NCI-H460 (cell line): ENCODE data around the gene CTSL. TPM values are rescaled to one million over a fixed set of nuclear protein-coding genes. Genes with fewer than 3 reads are reported as not detected.

Source experiments
- DNase-seq: peaks from one replicate; pipeline ENCODE4 v3.0.0-alpha.2; 2016; ENCODE audit warnings: low read depth; ENCODE audit errors: extremely low read depth
- total RNA-seq: library from RNA; depleted of rRNA; stranded (reverse); fragments of >200 nt; shearing (Covaris generic); gene quantifications from 2 replicates; pipeline ENCODE4 v1.2.3, GENCODE V29; 2014

The CTSL gene
- total RNA-seq, 1 experiment from 2014 or later: 2,122 TPM

DNA sequence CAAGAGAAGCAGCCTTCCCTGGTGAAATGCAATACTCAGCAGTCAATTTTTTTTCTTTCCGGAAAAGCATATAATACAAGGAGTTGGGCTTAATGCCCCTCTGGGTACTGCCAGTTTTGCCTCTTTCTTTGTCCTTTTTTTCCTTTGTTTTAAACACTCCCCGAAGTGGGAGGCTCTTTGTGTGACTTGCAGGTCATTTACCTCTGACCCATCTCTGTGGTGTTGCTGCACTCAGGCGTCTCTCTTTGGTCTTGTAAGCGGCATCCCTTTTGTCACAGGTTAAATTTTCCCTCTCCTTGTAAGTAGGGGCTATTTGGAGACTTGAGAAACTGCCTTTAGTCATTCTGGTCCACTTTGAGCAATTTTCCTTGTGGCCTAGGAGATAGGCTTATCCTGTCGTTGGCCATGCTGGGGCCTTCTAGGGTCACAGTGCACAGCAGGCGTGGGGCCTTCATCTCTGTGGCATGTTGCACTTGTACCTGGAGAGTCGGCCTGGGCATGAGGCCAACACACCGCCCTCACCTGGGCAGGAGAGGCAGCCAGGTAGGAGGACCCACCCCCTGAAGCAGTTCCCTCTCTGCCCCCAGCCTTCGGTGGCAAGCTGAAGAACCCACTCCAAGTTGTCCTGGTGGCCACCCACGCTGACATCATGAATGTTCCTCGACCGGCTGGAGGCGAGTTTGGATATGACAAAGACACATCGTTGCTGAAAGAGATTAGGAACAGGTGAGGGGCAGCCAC is 27.7 kb upstream of the CTSL start:
- no peak for DNase-seq

- no peak for DNase-seq
Measured at GRCh38 chr9:87699835-87700234, 26.1 kb upstream of the CTSL start.

- DNase-seq: no peak
Measured at GRCh38 chr9:87701491-87701890, 24.4 kb upstream of the CTSL start.

DNA sequence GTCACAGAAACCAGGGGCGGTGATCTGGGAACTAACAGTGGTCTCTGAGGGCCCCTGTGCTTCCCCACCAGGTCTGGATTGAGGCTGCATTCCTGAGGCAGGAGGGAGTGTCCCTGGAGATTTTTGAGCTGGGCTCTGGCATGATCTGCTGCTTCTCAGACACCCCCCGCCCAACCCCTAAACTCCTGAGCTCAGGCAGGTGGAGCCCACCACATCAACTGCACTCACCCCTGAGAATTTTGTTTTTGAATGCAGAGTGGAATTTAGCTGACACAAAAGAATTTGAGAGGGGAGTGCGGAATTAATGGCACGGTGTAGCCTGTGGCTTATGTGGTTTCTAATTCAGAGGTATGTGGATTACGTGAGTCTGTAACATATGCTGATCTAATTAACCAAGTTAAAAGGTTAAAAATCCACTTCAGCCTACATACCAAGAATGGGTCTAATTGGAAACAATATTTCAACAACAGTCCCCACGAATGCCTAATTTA is 23.9 kb upstream of the CTSL start:
- no peak for DNase-seq

- DNase-seq: no peak
Measured at GRCh38 chr9:87702921-87703320, 23.0 kb upstream of the CTSL start.

GRCh38 chr9:87703636-87704276 is 22.2 kb upstream of the CTSL start:
- no peak for DNase-seq

GRCh38 chr9:87704342-87704741 is 21.6 kb upstream of the CTSL start:
- DNase-seq: no peak

- DNase-seq: no peak
Measured at GRCh38 chr9:87706066-87706739, 19.7 kb upstream of the CTSL start.

GRCh38 chr9:87707805-87708506 is 18.0 kb upstream of the CTSL start:
- DNase-seq: no peak

DNA sequence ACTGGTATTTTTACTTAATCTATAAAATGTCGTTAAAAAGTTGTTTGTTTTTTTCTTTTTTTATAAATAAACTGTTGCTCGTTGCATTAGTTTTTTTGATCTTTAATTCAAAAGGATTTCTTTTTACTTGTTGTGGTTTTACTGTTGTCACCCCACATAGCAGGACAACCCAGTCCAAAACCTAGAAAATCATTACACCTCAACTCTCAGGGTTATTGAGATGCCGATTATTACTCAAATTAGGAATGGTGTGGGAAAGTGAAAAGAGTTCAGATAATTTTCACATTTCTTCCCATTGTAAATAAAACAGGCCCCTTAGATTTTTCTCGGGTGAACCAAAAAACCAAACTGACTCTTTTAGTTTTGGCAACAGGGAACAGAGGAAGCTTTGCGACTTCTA is 17.4 kb upstream of the CTSL start:
- DNase-seq: no peak

GRCh38 chr9:87708986-87709728 is 16.8 kb upstream of the CTSL start:
- no peak for DNase-seq

- DNase-seq: no peak
Measured at GRCh38 chr9:87710443-87710842, 15.5 kb upstream of the CTSL start.

GRCh38 chr9:87711857-87712800 is 13.8 kb upstream of the CTSL start:
- DNase-seq: peak; percentile 73

- DNase-seq: no peak
Measured at GRCh38 chr9:87712801-87713277, 13.1 kb upstream of the CTSL start.

GRCh38 chr9:87713278-87713987 is 12.5 kb upstream of the CTSL start:
- DNase-seq: peak; percentile 100

DNA sequence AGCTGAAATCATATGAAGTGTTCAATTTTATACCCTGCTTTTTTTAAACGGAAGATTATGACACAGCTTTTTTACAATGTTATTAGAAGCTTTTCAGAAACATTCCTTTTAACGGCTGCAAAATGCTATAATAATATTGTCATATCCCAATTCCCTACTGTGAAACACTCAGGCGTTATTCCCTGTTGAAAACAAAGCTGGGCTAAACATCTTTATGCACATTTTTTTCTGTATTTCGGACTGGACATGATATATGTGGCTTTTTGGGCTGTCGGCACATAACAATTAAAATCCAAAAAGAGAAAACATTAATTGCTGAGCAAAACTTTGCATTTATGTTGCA is 12.0 kb upstream of the CTSL start:
- DNase-seq: no peak

GRCh38 chr9:87714819-87715218 is 11.1 kb upstream of the CTSL start:
- DNase-seq: peak; percentile 80

DNA sequence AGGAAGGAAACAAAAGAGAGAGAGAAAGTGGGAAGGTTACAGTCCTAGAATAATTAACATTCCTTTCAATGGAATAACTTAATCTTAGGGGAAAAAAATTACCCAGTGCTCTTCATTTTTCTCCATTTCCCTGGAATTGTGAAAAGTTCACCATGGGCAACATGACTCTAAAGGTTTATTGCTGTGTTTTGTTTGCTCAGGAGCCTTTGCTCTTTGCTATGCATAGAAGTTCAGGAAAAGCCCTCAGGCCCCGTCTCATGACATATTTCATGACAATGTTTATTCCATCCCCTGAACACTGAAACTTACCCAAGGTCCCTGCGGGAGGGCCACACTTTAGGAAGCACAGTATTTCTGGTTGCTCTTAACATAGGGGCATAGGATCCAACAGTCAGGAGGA is 9.8 kb upstream of the CTSL start:
- DNase-seq: no peak

DNA sequence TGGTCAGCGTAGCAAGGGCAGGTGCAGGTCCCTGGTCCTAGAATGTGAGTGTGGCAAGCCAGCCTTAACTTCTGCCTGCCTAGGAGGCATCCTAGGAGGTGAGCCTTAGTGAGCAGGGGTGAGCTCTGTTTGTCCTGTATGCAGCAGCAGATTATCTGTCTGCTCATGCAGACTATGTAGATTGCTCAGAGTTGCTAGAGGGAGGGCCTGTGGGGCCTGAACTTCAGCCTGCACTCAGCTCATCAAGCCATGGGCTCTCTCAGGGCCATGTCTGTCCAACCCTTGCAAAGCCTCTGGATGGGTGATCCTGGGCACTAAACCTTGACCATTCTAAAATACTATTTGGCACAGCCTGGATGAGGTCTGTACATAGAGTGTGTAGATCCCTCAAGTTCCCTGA is 8.5 kb upstream of the CTSL start:
- DNase-seq: no peak
